Fibroblast of upper back skin (primary cell): ENCODE results near the gene LDHB.
"Not testable (repeated sequence)": the region's sequence is repeated elsewhere in the genome, so short reads cannot be mapped to it uniquely, and the experiment has no call there.

Experiments
- DNase-seq: peaks from one replicate; pipeline ENCODE4 v3.0.0-alpha.2; 2013

Gene LDHB

GRCh38 chr12:21661396-21662093 lies 3.9 kb upstream of the LDHB start:
- not testable (repeated sequence) for DNase-seq

GRCh38 chr12:21659383-21659782 lies 1.7 kb upstream of the LDHB start:
- no peak for DNase-seq

DNA sequence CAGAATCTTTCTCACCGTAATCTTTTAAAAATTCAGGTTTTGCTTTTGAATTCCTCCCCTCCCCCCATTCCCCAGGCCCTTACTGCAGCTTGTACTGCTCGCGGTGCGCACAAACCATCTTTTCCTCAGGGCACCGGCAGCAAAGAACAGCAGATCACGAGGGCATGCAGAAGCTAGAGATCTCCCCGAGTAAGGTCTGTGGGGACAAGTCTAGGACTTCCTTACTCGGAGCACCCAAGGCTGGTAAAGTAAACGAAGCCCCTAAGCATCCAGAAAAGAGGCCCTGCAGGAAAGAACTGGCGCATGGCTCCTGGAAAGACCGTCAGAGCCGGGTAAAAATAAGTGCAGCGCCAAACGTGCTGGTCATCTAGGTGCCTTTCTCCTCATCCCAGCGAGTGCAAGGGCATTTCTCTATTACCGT lies 727 bp downstream of the LDHB start:
- DNase-seq, result peak; percentile 39

GRCh38 chr12:21655591-21655990 lies 2.1 kb downstream of the LDHB start:
- no peak for DNase-seq

DNA sequence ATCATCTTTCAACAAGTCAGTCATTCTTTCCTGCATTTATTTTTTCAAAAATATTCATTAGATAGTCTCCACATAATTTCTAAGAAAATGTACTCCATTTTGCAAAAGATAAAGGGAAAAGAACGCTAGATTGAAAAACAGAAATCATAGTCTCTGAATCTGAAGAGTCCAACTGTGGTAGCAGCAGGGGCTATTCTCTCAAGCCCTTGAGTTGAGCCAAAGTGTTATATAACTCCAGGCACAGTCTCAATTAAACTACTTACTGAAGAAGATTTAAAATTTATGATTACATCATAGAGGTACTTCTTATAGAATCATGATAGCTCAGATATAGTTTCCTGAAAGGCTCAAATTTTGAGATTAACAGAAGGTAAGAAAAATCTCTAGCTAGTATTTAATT lies 5.8 kb downstream of the LDHB start:
- DNase-seq, result no peak

GRCh38 chr12:21650997-21651396 lies 6.6 kb downstream of the LDHB start:
- no peak for DNase-seq

DNA sequence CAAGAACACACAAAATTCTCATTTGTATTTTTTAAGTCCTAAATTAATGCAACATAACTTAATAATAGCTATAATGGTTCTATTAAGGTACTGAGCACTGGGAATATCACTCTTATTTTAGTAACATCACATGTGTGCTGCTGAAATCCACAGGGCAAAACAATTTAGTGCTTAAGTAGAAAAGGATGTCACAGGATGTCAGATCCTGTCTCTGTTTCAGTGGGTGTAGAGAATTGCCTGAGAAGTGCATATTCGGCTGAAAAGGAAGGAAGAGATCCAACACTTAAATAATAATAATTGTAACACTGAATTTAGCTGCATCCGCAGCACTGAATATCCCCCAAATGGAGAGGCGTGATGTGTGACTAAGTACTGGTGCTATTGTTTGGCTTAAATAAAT lies 8.6 kb downstream of the LDHB start:
- DNase-seq, result no peak

DNA sequence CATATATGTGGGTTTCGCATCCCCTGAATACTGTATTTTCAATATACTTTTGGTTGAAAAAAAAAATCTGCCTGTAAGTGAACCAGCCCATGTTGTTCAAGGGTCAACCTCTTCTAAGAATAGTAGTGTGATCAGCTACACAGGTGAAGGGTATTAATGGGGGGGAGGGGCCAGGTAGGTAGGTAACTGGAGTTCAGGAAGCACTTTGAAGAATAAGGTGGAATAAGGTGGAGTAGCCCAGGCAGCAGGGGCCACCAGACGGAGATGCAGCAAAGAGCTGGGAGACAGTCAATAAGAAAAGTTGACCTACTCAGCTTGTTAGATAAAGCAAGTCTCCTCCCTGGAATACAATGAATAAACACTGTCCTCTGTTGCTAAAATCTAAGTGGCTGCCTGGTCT lies 9.3 kb downstream of the LDHB start:
- no peak for DNase-seq

- no peak for DNase-seq
Measured at GRCh38 chr12:21647179-21647578, 10.5 kb downstream of the LDHB start.

DNA sequence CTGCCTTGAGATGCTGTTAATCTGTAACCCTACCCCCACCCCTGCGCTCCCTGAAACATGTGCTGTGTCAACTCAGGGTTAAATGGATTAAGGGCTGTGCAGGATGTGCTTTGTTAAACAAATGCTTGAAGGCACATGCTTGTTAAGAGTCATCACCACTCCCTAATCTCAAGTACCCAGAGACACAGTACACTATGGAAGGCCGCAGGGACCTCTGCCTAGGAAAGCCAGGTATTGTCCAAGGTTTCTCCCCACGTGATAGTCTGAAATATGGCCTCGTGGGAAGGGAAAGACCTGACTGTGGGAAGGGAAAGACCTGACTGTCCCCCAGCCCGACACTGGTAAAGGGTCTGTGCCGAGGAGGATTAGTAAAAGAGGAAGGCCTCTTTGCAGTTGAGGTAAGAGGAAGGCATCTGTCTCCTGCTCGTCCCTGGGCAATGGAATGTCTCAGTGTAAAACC lies 12.6 kb downstream of the LDHB start:
- not testable (repeated sequence) for DNase-seq

DNA sequence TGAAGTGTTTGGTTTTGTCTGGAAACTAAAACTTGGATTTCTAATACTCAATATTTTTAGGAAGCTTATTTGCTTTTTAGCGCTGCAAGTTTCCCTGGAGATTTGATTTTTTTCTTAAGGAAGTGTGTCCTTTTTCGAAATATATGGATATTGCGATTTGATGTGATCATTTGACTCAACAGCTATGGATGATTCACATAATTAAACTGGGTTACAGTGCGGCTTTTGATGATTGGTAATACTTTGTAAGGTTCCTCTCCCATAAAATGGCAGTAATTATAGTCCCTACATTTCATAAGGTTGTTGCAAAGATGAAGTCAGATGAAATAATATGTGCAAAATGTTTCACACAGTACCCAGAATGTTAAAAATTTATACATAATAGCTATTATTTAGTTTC lies 13.1 kb downstream of the LDHB start:
- DNase-seq, result no peak

DNA sequence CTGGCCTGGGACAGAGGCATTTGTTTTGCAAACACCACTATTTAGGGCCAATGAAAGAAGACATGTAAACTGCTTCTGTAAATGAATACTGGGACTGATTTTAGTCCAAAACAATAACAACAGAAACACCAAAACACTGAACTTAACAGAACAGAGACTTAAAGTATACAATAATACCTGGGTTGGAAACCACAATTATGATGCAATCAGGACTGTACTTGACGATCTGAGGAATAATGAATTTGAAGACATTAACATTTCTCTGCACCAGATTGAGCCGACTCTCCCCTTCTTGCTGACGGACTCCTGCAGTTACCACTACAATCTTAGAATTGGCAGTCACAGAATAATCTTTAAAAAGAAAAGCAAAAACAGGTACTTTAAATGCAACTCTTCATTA lies 13.9 kb downstream of the LDHB start:
- DNase-seq, result no peak

- DNase-seq, result no peak
Measured at GRCh38 chr12:21642707-21643389, 14.8 kb downstream of the LDHB start.

- DNase-seq, result peak; percentile 11
Measured at GRCh38 chr12:21638054-21638891, 19.4 kb downstream of the LDHB start.

DNA sequence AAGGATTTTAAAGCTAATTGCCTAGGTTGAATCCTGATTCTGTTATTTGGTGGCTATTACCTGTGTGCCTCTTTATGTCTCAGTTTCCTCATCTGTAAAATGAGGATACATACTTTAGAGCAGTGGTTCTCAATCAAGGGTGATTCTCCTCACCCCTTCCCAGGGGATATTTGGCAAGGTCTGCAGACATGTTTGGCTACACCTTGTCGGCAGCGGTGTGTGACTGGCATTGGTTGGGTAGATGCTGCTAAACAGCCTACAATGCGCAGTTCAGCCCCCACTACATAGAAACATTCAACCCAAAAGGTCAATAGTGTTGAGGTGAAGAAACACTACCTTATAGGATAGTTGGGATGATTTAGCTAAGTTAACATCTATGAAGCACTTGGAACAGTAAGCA lies 23.4 kb downstream of the LDHB start:
- no peak for DNase-seq

GRCh38 chr12:21631367-21631766 lies 26.3 kb downstream of the LDHB start:
- DNase-seq, result no peak

DNA sequence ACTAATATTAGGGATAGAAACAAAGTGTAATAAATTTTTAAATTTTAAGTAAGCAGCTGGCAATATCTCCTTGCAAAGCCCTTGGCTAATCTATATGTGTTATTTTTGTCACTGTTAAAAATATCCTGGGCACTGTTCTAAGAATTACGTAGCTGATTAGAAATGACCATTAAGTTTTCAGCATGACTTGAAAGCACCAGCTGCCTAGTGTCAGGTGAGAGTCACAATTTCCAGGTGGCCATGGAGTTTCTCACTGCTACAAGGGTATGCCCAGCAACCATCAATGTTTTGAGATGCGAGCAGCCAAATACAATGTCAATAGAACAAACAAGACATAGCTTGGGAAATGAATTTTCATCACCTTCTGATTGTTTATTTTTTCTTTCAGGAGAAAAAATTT lies 29.7 kb downstream of the LDHB start:
- no peak for DNase-seq

DNA sequence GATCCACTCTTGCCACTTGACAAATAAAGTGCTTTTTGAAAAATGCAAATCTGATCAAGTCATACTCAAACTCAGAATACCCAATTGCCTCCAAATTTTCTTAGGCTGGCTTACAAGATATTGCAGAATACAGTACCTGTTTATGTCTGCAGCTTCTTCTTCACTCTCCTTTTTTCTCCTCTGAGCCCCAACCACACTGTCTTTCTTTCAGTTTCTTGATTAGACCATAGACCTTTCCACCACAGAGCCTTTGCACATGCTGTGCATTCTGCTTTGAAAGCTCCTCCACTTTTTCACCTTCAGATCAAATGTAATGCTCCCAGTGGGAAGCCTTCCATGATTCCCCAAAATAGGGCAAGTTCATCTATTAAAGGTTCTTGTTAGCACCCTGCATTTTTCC lies 39.1 kb downstream of the LDHB start:
- no peak for DNase-seq

DNA sequence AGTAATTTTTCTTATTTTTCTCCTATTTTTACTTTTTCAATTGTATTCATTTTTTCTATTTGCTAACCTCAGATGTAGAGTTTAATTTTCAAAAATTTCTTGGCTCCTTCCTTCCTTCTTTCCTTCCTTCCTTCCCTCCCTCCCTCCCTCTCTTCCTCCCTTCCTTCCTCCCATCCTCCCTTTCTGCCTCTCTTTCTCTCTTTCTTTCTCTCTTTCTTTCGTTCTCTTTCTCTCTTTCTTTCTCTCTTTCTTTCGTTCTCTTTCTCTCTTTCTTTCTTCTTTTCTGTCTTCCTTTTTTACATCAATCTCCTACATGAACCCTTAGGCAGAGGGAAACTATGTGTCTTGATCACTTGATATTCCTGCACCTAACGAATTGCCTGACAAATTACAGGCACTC lies 40.6 kb downstream of the LDHB start:
- no peak for DNase-seq

- no peak for DNase-seq
Measured at GRCh38 chr12:21615431-21615830, 42.2 kb downstream of the LDHB start.

DNA sequence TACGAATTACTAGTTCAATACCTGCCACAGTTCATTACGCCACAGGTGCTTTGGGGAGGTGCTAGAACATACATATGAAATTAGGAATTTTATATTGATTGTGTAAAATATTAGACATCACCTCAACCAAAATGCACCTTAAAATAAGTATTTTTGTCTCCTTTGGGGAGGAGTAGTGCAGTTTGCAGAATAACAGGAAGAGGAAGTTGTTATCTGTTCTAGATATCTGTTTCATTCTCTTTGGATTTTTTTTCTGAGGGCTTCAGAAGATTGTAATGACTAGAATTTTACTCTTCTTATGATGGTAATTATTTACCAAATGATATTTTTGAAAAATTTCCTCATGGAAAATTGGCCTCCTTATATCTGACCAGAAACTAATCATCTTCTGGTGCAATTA lies 43.1 kb downstream of the LDHB start:
- DNase-seq, result no peak

- DNase-seq, result no peak
Measured at GRCh38 chr12:21613931-21614330, 43.7 kb downstream of the LDHB start.

GRCh38 chr12:21608196-21608595 lies 49.4 kb downstream of the LDHB start:
- DNase-seq, result no peak

GRCh38 chr12:21607701-21608100 lies 49.9 kb downstream of the LDHB start:
- DNase-seq, result peak; percentile 12
